ENCODE data around the gene KTN1. TPM values are rescaled to one million over a fixed set of nuclear protein-coding genes. Genes with fewer than 3 reads are reported as not detected.

The KTN1 gene
- total RNA-seq, 1 experiment from 2014 or later: 77.9 TPM

GRCh38 chr14:55715889-55716288 is 135.9 kb downstream of the KTN1 start:
- DNase-seq (ENCODE audit: low spot score): peak; percentile 13

- DNase-seq (ENCODE audit: low spot score): no peak
Measured at GRCh38 chr14:55717621-55718020, 137.6 kb downstream of the KTN1 start.

- DNase-seq (ENCODE audit: low spot score): no peak
Measured at GRCh38 chr14:55718551-55718950, 138.5 kb downstream of the KTN1 start.

- DNase-seq (ENCODE audit: low spot score): no peak
Measured at GRCh38 chr14:55720796-55721195, 140.8 kb downstream of the KTN1 start.

GRCh38 chr14:55721353-55721752 is 141.3 kb downstream of the KTN1 start:
- DNase-seq (ENCODE audit: low spot score): peak; percentile 87

- DNase-seq (ENCODE audit: low spot score): no peak
Measured at GRCh38 chr14:55722054-55722453, 142.0 kb downstream of the KTN1 start.

- DNase-seq (ENCODE audit: low spot score): no peak
Measured at GRCh38 chr14:55724736-55725135, 144.7 kb downstream of the KTN1 start.

GRCh38 chr14:55730592-55731310 is 150.7 kb downstream of the KTN1 start:
- no peak for DNase-seq (ENCODE audit: low spot score)

GRCh38 chr14:55731311-55731872 is 151.4 kb downstream of the KTN1 start:
- no peak for DNase-seq (ENCODE audit: low spot score)

- DNase-seq (ENCODE audit: low spot score): peak; percentile 11
Measured at GRCh38 chr14:55731881-55732498, 152.0 kb downstream of the KTN1 start.

GRCh38 chr14:55733599-55733998 is 153.6 kb downstream of the KTN1 start:
- no peak for DNase-seq (ENCODE audit: low spot score)

Other genes with a start within 250 kb of the KTN1 start
- gene ATG14, start 168.4 kb upstream of the KTN1 start, total RNA-seq (2014; rRNA removed; shearing (Covaris generic)): 9.5 and 11.9 TPM in 2 replicates
- not detected in 2 replicates for gene TBPL2, start 139.6 kb upstream of the KTN1 start, total RNA-seq (2014; rRNA removed; shearing (Covaris generic))

Data from A172 (cell line).